ELR (cell line): ENCODE measurements around the gene LTO1.
A peak's percentile ranks its signal among the peaks of the same experiment; 100 is the strongest.

Experiments used
- DNase-seq: peaks from one replicate; pipeline ENCODE4 v3.0.0-alpha.2; 2015; ENCODE audit warnings: low read depth

LTO1 gene

DNA sequence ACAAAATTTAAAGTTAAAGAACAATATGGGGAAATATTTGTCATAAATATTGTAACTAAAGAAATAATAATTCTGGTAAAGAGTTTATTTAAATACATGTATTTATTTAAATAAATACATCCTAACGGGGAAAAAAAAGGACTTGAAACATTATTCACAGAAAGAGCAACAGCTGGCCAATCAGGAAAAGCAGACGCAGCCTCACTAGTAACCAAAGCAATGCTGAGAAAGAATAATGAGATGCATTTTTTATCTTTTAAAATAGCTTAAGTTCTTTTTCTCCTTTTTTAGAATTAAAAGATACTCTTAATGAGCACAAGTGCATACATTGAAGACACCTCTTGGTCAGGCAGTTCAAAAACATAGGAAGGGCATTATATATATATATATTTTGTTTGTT lies 2.6 kb upstream of the LTO1 start:
- no peak for DNase-seq

DNA sequence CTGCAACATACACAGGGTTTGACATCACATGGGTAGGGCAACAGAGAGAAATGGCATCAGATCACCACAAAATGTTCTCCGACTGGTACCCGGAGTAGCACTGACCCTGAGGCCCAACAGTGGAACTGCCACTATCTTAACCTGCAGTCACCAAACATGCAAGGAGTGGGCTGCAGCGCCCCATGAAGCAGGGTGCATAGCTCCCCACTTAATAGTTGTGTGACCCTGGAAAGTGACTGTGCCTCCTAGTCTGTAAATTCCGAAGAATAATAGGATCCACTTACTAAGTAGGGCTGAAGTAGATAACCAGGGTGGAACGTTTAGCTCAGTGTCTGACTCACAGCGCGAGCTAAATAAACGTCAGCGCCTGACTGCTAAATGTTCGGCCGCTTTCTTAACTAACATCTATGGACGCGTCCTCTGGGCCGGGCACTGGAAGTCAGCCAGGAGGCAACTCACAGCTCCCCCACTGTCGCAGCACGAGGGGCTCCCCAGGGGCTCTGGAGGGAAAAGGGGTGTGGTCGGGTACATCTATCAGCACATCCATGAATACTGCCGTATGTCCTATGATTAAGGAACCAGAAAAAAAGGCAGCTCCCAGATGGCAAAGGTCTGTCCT lies 777 bp downstream of the LTO1 start:
- peak; percentile 89 for DNase-seq

DNA sequence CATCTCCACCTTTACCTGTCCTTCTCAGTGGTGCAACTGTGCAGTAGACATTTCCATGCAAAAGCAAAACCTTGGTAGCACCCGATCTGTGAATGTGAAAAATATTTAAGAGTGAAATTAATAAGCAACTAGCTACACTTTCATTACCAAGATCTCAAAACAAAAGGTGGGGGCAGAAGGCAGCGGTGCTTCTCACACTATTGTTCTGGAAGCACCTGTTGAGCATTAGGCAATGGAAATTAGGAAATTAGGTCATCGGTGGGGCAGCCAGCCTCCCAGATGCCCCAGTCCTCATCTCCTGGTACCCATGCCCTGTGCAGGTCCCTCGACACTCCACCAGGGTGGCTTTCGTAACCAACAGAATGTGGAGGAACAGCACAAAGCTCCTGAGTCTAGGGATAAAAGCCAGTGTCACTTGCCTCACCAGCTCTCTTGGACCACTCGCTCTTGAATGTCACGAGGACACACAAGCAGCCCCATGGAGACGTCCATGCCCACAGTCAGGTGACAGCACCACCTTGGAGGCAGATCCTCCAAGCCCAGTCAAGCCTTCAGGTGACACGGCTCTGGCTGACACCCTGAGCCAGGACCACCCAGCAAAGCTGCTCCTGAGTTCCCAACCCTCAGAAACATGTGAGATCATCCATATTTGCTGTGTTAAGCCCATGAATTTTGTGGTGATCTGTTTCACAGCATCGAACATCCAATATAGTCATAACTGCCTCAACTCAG lies 3.3 kb downstream of the LTO1 start:
- no peak for DNase-seq

DNA sequence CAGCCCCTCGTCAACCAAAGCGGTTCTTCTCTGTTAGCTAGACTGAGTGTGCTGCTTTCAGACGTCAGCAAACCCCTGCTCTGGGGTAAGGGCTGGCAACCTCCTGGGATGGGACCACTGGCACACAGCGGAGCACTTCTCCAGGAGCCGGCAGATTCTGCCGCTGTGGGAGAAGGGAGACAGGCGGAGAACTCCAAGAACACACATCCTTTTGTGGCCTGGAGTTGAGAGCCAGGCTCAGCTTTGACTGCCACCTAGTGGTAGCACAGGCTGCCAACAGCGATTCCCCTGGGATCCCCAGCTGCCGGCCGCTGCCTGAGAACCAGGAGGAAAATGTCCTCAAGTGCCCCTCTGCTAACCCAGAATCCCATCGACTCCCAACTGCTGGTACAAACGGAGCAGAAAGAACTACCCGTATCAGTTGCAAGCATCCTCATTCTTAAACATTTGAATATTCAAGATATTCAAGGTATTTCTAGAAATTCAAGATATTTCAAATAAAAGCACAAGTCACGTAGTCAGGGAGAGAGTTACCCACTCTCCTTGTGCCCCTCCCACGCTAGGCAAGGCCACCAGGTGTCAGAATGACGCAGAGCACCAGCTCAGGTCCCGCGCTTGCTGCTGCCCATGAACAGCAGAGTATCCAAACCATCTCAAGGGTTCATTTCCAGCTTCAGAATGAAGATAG lies 4.9 kb downstream of the LTO1 start:
- DNase-seq, result peak; percentile 85

DNA sequence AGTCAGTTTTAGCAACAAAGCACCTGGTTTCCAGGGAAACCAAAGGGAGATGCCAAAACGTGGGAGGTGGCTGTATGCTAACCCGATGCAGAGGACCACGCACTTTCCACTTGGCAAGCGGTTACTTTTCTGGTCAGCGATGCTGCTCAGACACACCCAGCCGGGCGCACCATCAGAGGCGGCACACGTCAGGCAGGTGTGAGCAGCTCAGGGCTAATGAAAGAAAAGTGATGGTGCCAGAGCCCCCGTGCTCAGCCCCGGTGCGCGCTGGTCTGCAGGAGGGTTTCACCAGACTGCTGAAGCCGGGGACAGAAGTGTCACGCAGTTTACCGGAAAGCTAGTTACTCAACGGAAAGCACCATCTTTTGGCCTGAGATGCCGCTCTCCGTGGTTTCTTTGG lies 5.7 kb downstream of the LTO1 start:
- no peak for DNase-seq

DNA sequence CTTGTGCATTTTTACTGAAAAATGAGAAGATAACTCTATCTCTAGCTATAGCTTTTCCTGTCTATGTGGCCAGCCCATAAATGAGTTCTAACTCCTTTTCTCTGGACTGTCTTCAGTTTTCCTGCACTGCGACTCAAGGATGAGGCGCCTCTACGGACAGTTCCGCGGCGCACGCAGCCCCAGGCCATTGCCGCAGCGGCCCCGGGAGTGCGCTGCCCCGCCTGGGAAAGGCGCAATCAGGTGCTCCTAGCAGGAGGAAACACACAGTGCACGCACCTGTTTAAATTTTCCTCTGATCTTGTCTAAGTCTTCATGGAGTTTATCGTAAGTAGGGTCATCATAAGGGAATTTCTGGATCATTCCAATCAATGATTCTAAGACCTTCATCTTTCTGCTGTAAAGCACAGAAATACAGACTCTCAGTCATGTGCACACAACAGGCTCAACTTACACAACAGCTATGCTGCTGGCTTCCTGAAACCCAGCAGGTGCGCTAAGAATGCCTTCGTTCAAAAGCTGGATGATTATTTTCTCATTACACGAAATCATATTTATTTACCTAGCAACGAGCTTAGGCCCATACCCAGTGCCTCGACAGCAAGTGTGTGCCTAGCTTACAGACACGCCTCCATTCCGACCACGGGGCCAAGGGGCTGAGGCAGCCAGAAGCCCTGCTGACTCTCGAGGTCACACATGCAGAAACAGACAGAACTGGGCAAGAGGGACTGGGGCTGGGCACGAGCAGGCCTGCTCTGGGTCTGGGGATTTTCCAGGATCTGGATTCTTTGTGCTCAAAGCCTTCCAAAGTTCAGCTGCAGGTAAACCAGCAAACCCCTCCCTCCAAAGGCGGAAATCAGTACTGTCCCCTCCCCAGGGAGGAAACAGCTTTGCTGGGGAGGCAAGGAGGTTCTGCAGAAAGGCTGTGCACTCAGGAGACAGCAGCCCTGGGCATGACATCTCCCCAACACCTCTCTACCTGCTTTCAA lies 7.2 kb downstream of the LTO1 start:
- DNase-seq, result no peak

DNA sequence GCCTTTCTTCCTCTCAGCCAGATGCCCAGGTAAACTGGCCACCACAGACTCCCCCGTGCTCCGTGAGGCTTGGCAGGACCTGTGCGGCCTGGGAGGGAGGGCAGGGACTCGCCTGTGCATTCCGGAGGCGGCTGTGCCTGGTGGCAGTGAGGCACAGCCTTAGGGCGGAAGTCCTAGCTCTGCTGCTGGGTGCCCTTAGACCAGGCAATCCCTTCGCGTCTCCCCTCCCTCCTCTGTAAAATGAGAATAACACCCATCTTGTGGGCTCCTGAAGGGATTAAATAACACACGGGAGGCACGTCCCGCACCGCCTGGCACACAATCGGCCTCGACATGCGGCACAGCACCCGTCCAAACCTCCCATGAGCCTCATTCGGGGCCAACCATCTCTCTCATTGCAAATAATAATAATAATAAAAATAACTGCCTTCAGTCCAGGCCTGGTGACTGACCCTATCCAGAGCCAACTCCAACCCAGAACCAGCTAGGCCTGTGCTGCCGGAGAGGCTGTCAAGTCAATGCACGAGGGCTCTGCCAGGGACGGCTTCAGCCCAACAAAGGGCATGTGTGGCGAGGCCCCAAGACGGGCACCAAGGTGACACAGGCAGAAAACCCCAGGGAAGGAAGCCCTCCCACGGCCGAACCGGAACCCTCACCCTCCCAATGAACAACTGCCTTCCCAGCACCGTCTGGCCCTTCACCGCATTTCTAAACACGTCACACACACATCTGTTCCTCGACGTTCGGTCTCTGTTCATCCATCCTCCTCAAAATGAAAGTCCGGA lies 8.2 kb downstream of the LTO1 start:
- DNase-seq, result no peak

DNA sequence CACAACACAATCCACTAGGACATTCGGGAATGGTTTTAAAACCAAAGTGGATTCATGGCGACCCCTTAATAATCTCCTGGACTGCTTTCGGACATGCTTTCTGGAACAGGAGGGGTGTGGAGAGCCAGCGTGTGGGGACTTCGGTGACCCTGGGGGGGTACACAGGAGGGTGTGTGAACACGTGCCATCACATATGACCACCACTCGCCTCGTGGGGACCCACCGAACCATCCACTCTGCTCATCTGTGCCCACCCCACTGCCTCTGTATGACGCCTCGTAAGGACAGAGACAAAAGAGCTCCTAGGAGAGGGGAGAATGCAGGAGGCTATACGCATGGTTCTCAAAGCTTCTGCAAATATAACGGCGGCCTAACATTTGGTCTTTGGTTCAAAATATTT lies 8.9 kb downstream of the LTO1 start:
- DNase-seq, result no peak

DNA sequence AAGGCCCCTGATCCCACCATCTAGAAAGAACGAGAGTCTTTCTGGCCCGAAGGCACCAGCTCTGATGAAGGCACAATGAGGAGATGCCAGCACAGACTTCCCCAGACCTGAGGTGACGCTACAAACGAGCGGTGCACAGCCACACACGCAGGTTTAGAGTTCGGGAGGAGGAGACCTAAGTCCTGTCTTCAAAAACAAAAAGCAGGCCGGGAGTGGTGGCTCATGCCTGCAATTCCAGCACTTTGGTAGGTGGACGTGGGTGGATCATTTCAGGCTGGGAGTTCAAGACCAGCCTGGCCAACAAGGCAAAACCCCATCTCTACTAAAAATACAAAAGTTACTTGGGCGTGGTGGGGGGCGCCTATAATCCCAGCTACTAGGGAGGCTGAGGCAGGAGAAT lies 9.5 kb downstream of the LTO1 start:
- DNase-seq, result no peak

DNA sequence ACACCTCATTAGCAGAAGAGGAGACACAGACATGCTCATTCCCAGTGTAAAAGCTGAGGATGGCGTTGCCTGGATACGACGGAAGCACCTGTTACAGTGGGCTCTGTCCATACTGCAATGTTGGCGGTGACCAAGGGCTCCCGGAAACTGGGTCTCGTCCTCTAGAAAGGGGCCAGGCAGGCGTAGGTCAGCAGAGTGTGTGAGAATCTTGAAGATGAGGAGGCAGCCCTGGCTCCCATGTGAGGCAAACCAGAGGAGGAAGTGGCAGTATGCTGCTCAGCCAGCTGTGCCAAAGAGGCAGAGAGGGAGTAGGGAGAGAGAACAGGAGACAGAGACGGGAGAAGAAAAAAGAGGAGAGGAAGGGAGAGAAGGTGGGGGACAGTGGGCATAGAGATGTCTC lies 10.3 kb downstream of the LTO1 start:
- DNase-seq, result no peak

DNA sequence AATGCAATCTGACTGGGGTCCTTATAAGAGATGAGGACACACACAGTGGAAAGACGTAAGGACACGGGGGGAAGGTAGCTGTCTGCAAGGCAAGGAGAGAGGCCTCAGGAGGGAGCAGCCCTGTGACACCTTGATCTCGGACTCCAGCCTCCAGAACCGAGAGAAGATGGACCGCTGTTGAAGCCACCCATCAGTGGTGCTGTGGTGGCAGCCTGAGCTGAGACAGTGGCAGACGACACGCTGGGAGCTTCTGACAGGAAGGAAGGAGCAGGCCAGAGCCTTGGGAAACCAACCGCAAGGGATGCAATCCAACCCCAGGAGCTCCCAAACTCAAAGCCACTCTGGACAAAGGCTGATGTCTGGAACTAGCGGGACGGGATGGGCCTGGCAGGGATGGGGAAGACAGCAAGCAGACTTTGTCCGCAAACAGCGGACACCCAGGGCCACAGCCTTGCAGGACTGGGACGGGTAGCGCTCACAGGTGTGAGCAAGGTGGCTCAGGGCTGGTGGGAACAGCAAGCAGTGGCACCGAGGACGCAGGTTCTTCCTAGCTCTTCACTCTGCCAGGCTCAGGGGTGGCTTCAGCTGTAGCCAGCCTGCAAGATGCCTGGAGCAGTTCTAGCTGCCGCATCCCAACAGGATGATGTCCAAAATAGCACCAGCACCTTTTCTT lies 10.9 kb downstream of the LTO1 start:
- no peak for DNase-seq

DNA sequence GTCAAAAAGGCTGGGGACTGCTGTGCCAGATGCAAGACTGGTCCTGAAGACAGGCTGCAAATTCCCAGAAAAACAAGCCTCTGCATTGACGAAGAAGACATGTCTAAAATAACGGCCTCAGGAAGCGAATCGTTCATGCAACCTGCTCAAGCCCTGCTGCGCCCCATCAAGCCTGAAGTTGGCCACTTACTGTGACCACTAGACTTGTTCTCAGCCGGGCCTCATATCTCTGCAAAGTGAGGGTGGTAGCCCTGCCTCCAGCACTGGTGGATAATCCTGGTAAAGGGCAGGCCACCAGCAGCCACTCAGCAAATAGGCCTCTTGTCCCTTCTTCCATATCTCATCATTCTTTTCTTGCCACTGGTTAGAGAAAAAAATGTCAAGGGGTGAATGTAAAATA lies 11.8 kb downstream of the LTO1 start:
- no peak for DNase-seq

DNA sequence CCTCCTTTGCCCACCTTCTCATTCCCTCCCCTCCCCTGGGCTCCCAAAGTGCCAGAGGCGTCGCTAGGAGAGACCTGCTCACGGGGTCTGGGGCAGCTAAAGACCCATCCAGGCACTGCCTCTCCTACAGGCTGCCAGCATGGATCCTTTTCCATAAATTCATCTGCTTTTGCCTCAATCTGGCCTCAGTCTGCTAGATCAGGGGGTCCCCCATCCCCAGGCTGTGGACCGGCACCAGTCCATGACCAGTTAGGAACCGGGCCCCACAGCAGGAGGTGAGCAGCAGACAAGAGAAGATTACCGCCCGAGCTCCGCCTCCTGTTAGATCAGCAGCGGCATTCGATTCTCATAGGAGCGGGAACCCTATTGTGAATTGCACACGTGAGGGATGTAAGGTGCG lies 12.3 kb downstream of the LTO1 start:
- no peak for DNase-seq

DNA sequence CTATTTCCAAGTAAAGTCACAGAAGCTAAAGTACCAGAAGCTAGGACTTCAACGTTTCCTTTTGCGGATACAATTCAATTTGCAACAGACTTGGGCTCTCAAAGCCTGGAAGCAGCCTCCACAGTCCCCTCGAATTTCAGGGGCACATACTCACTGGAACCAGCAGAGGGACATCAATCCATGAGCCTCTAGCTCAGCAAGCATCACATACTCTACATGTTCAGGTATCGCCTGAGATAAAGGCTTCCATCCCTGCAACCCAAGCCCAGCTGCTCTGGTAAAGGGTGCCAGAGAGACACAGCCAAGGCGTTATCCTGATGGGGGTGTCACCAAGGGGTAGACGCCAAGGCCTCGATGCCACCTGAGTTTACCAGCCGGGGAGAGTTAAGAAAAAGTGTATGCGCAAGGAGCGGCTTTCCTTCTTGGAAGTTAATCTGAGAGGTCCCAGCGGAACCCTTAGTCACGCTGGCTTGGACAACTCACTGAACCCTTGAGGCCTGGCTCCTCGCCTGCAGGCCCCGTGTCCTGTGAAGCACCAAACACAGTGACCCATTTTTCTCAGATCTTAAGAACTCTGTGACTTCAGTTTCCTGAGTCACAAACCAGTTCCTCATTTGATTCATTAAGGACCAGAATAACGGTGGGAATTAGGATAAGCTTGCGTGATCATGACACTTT lies 13.0 kb downstream of the LTO1 start:
- peak; percentile 47 for DNase-seq

DNA sequence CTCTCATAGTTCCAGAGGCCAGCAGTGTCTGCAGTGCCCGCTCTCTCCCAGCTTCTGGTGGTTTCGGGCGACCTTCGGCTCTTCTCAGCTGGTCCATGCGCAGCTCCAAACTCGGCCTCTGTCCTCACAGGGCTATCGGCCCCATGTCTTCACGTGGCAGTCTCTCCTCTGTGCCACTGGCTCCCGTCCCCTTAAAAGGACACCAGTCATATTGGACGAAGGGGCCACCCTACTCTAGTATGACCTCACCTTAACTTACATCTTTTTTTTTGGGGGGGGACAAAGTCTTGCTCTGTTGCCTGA lies 13.8 kb downstream of the LTO1 start:
- no peak for DNase-seq

DNA sequence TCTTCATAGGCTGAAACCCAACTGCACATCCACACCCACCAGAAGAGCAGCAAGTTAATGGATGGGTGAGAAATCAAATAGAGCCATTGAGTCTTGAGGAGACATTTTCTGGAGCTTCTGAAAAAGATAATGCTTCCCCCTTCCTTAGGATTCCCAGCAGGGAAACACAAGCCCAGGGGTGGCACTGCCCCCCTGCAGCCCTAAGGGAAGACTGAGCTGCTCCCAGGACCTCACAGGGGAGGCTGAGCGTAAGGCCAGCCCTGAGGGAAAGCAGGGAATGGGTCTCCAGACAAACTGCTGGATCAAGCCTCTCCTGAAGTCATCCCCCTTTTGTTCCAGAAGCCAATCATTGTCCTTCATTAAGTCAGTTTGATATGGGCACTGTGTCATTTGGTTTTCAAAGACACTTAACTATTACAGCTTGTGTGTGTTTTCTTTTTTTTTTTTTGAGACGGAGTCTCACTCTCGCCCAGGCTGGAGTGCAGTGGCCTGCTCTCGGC lies 15.1 kb downstream of the LTO1 start:
- DNase-seq, result no peak

DNA sequence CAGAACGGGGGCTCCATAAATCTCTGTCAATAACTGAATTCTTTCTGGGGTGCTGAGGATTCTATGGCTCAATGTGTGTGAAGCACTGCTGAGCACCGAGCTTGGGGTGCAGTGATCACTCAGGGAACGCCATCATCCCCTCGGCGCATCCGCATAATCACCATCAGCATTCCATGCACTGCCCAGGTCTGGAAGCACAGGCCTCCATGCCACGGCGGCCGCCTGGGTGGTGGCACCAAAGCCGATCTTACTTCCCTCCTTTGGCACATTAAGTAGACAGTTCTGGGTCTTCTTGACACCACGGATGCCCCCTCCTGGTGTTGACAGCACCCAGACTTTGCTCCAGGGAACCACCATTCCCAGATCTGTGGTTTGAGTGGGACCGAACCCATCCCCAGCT lies 15.6 kb downstream of the LTO1 start:
- DNase-seq, result no peak

DNA sequence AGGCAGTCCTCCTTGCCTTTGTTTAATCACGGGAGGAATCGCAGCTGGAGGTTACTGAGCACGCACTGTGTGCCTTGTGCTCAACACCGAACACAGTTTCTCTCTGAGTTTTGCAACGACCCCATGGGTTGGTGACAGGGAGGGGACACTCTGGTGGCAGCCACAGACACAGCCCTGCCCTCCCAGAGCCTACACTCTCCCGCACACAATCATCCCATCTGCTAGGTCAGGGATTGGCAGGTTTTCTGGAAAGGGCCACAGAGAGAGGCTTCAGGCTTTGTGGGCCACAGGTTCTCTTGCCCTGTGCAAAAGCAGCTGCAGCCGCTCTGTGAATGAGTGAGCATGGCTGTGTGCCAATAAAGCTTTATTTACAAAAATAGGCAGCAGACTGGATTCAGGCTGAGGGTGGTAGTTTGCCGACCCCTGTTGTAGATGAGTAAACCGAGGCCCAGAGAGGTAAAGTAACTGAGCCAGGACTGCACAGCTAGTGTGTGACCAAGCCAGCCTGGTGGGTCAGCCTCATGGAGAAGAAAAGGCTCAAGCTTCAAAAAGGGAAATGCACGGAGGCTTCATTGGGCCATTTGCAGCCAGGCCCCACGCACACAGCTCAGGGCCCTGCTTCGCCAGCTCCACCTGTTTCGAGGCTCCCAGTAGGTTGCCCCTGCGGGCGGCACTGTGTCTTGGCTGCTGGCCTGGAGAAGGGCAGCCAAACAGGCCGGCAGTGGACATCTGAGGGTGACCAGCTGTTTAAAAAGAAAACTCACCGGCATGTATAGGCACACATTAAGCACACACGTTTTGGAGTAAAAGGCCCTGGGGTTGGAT lies 16.3 kb downstream of the LTO1 start:
- DNase-seq, result no peak

DNA sequence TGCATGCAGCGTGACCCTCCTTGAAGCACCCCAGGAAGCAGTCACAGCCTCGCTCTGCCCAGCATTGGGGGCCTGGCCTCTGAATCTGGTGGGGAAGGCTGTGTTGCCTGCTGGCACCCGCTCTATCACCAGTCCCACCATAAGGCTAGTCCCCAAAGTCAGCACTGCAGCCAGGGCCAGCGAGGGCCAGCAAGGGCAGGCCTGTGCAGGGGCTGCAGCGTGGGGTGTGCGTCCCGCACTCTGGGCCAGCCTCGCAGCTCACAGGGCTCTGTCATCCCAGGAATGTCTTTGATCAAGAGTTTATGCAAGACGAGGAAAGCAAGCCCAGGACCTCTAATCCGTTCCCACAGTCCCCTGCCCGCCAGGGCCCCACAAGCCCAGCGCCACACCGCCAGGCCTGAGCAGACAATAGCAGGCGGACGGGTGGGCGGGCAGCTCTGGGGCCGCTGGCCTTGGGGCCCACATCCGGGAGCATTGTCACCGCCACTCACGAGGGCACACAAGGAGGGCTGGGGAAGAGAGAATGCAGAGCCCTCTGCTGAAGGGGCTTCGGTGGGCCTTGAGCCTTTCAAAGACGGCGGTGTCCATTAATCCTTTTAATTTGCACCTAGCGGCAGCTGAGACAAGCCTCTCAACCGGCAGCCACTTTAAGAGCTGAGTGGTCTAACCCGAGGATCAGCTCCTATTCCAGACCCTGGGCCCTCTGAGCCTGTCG lies 17.1 kb downstream of the LTO1 start:
- no peak for DNase-seq
